Stimulated activated CD4-positive, alpha-beta T cell treated with anti-CD3 and anti-CD28 coated beads, Interleukin-1b, Interleukin-23, amount 100 ng/mL, for 24 hours (primary cell): ENCODE measurements around the gene CHPF2.

ENCODE experiments used
- DNase-seq, 4 experiments: peaks; one replicate each; pipeline ENCODE4 v3.0.0-alpha.2; 2020; ENCODE audit warnings: low read depth in 4 of 4, low spot score in 1 of 4

The CHPF2 gene

DNA sequence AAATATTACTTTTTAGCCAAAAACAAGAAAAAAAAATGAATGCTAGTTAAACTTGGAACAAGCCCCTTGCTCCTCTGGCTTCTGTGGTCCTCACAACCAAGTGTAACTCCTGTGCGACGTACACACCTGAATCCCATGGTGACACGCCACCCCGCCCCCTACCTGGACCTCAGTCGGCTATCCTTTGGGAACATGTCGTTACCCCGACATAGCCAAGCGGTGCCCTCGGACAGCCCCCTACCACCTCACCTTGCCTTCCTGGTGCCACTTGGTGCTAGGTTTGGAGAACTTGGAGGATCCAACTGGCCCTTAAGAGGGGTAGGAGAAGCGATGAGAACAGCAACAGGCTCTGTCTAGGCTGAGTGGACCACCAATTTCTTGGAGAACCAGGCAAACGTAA is 28.2 kb downstream of the CHPF2 start:
- DNase-seq, result no peak

- no peak for DNase-seq
Measured at GRCh38 chr7:151260883-151261282, 28.6 kb downstream of the CHPF2 start.

DNA sequence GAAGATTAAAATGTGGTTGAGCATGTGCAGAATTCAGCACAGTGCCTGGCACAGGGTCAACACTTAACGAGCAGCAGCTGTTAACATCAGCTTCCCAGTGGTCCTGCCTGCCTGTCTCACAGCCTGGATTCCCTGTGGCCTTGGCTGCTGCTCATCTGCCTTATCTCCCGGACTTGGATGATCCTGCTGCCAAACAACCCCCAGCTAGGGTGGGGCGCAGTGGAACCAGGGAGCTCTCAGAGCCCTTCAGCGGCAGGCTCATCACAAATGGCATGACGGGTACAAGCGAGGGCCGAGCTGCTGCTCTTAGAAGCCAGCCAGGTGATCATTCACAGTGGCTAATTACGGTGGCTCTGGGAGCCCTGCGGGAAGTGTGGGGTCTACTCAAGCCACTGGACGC is 29.2 kb downstream of the CHPF2 start:
- no peak for DNase-seq

GRCh38 chr7:151264615-151265014 is 32.3 kb downstream of the CHPF2 start:
- DNase-seq, result no peak

DNA sequence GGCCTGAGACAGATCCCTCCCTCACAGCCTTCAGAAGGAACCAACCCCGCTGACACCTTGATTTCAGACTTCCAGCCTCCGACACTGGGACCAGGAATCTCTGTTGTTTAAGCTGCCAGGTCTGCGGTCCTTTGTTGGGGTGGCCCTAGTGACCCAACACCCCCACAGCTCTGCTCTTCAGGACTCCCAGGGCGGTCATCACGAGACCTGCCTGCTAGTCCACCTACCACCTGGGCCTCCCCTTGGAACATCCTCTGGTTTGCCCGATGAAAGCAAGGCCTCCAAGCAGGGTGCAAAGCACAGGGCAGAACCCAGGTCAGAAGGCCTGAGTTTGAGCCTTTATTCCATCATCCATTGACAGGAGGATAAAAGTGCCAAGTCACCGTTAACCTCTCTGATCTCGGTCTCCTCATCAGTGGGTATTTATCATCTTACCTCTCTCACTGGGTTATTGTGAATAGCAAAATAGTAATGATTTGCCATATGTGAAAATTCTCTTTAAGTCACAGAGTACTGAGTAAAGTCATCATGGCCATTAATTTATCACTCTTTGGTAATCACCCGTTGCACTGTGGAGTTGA is 33.2 kb downstream of the CHPF2 start:
- DNase-seq, result no peak

DNA sequence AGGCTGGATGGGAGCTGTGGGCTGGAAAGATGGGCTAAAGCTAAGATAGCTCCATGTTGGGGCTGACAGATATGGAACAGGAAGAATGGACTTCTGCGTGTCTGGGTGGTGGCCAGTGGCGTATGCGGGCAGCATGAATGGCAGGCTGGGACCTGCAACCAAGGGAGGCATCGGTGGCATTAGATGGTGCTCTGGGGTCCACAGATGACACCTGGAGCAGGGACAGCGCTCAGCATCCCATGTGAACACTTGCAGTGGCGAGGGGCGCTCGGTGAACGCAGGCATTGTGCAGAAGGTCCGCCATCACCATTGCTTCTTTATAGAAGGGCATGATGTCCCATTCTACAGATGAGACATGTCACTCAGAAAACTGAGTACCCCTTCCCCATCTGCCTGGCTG is 37.2 kb downstream of the CHPF2 start:
- DNase-seq, result no peak

DNA sequence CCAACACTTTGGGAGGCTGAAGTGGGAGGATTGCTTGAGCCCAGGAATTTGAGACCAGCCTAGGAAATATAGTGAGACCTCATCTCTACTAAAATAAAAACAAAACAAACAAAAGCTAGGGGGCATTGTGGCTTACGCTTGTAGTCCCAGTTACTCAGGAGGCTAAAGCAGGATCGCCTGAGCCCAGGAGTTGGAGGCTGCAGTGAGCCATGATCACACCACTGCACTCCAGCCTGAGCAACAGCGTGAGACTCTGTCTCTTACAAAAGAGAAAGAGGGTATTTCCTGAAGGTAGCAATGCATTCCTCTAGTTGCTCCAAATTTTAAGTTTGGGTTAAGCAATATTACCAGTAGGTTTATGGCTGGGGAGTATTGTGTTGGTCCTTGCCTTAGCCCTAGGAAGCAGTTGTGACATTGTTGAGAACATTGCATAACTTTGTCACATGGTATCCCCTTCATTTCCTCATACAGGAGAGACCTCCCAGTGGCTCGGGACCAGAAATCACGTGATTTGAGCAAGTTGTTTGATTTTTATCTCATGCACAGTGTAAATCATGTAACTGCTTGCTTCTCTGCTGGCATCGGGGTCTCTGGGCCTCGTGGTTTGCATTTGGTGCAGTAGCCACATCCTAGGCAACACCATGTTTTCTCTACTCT is 39.5 kb downstream of the CHPF2 start:
- no peak for DNase-seq

DNA sequence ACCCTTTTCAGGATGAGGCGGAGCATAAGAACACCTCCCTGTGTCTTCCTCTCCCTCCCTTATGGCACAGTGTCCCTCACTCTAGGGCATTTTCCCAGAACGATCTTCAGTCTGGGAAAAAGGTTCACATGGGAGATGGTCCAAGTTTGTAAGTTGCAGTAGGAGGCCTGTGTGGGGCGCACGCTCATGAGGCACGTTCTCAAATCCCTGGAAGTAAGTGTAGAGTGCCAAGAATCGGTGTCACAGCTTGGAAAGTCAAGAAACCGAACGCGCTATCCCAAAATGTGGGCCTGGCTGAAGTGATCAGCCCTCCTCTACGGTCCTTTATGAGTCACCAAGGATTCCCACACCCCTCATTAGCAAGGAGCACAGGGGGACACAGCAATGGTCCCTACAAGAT is 40.1 kb downstream of the CHPF2 start:
- no peak for DNase-seq

- no peak for DNase-seq
Measured at GRCh38 chr7:151272877-151273276, 40.6 kb downstream of the CHPF2 start.

- DNase-seq, result no peak
Measured at GRCh38 chr7:151273651-151274390, 41.5 kb downstream of the CHPF2 start.

- DNase-seq, result no peak
Measured at GRCh38 chr7:151274396-151274795, 42.1 kb downstream of the CHPF2 start.

DNA sequence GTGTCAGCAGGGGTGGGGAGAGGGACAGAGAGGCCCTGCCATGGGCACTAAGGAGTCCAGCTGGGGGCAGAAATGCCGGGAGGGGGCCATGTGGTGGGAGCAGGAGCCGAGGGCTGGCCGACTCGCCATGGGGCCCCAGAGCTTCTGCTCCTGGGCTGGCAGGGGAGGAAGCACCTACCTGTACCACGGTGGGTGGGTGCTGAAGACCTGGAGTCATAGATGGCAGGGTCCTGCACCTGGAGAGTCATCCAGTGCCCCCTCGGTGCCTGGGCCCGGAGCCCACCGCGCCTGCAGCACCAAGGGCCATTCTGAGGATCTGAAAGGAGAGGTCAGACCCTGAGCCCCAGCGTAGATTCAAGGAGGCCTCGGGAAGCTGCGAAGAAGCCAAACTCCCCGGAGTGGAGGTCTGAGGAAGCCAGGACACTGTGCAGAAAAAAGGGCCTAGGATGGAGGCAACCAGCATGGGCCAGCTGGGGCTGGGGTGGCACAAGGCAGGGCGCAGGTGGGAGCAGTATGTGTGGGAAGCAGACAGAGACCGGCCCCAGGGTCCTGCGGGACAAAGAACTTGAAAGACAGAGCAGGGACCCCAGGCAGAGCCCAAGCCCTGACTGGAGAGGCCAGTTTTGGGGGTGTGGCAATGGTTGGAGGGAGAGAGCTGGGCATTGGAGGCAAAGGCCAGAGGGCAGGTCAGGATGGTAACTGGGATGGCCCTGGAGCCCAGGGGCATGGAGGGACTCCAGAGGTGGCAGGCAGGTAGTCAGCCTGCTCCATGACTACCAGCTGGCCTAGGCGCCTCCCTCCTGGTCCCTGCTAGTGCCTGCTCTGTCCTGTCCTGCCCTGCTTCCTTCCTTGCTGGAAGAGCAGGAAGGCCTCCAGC is 42.9 kb downstream of the CHPF2 start:
- no peak for DNase-seq

DNA sequence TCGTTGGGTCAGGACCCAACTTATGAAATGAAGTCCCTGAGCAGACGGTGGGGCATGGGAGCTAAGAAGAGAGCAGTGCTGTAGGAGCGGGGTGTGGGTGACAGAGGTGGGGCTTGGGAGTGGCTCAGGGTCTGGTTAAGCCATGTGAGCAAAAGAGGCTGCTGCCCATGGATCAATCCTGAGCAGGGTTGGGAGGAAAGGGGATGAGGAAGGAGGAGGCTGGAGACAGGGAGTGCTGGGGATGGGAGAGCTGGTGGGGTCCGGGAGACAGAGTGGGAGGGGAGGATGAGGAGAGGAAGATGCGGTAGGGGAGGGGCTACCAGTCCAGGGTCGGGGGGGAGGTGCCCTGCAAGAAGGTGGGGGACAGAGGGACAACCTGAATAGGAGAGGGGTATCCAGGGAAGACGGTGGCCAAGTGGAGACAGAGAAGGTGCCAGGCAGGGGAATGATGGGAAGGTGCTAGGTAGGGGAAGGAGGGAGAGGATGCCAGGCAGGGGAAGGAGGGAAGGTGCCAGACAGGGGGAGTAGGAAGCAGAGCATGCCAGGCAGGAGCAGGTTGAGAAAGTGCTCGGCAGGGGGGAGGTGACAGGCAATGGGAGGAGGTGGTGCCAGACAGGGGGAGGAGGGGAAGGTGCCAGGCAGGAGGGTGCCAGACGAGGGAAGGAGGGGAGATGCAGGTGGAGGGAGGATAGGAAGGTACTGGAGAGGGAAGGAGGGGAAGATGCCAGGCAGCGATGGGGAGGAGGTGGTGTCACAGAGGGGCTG is 43.7 kb downstream of the CHPF2 start:
- DNase-seq, result no peak

- DNase-seq, result peak; percentile 16 to 41 (median 34)
Measured at GRCh38 chr7:151276666-151277590, 44.6 kb downstream of the CHPF2 start.

DNA sequence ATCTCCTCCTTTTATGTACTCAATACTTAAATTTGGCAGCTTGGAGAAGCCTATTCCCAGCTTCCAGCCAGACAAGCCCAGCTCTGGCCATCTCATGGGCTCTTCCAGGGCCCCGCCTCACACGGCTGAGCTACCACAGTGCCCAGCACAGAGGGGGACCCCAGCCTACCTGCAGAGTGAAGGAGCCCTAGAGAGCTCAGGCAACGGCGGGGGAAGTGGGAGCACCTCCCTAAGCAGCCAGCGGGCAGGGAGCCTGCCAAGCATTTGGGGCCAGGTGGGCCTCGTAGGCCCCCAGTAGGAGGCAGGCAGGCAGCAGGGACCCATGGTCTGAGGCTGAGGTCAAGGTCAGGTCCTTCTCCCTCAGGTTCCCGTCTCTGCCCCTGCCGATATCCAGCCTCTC is 45.3 kb downstream of the CHPF2 start:
- no peak for DNase-seq

- DNase-seq, result no peak
Measured at GRCh38 chr7:151278949-151279348, 46.7 kb downstream of the CHPF2 start.

GRCh38 chr7:151279868-151280267 is 47.6 kb downstream of the CHPF2 start:
- DNase-seq, result no peak

GRCh38 chr7:151280388-151281019 is 48.2 kb downstream of the CHPF2 start:
- DNase-seq, result no peak

- no peak for DNase-seq
Measured at GRCh38 chr7:151281686-151282085, 49.4 kb downstream of the CHPF2 start.
